ENCODE data around the gene MND1. TPM values are rescaled to one million over a fixed set of nuclear protein-coding genes. Genes with fewer than 3 reads are reported as not detected.

MND1 gene
- total and polyA plus RNA-seq, 2 donors (not counting 3 experiments of a cell fraction or from before 2014, with no cell fraction given) = 0.66 to 7.7 TPM

GRCh38 chr4:153296040-153296823 lies 48.3 kb upstream of the MND1 start:
- Histone ChIP-seq H3K9me3 (replicated peaks; ENCODE audit: control insufficient read depth, insufficient read depth, low read length) (no peaks in the 10 kb centered on the region), H3K36me3 (ENCODE audit: control insufficient read depth in 2 of 2, extremely low read depth in 1 of 2, insufficient read depth in 2 of 2, low read length in 2 of 2) (peaks cover 0 to 3% of the 10 kb centered on the region in 2 experiments), H3K4me2 (ENCODE audit: insufficient read depth, low read length) (no peak overlapping the region), H3K4me1 (ENCODE audit: control insufficient read depth, extremely low read depth, insufficient read depth, low read length) (no peaks in the 10 kb centered on the region), H4K20me1 (replicated peaks; ENCODE audit: control insufficient read depth, extremely low read depth, insufficient read depth, low read length) (no peaks in the 10 kb centered on the region), H3K4me3 (replicated peaks in 1 of 3; ENCODE audit: insufficient read depth in 1 of 3, low read depth in 1 of 3, low read length in 3 of 3) (no peak overlapping the region), H3K9me1 (replicated peaks; ENCODE audit: control insufficient read depth, extremely low read depth, insufficient read depth, low read length) (no peaks in the 10 kb centered on the region), H3K9ac (replicated peaks; ENCODE audit: extremely low read depth, insufficient read depth, low read length) (no peak overlapping the region), H3K27me3 (ENCODE audit: control insufficient read depth in 2 of 2, insufficient read depth in 2 of 2, low read length in 2 of 2) (no peaks in the 10 kb centered on the region), H2AFZ (ENCODE audit: low read depth, low read length) (no peak overlapping the region), H3K79me2 (ENCODE audit: control insufficient read depth, insufficient read depth, low read length) (no peaks in the 10 kb centered on the region), H3K27ac (ENCODE audit: insufficient read depth, low read depth, low read length) (no peak overlapping the region)
- no peak for DNase-seq (ENCODE audit: low read depth, low spot score)
- dilution Hi-C loops (cut with MboI; ENCODE audit: extremely low pct_ligation_motif_present, low sequenced_read_pairs) = no loop called here
- TF ChIP-seq MYC (IDR thresholded peaks at IDR 0.05; ENCODE audit: low read depth, low read length) (no peak), JUN (IDR thresholded peaks at IDR 0.05; ENCODE audit: borderline replicate concordance, insufficient read depth, insufficient read length, low read depth) (no peak), POLR2A (IDR thresholded peaks at IDR 0.05; ENCODE audit: low read depth, low read length) (no peak), POLR2AphosphoS5 (IDR thresholded peaks at IDR 0.05; ENCODE audit: insufficient read depth, low read depth, low read length) (no peak), FOS (IDR thresholded peaks at IDR 0.05; ENCODE audit: borderline replicate concordance, insufficient read depth, low read length) (no peak), MAX (IDR thresholded peaks at IDR 0.05; ENCODE audit: insufficient read depth, insufficient read length) (no peak), CTCF (IDR thresholded peaks at IDR 0.05; ENCODE audit: extremely low read depth in 1 of 2, insufficient read depth in 1 of 2, low read depth in 1 of 2, low read length in 2 of 2) (no peak), GATA2 (IDR thresholded peaks at IDR 0.05; ENCODE audit: insufficient read depth, insufficient read length, low read depth, low read length) (no peak), EZH2 (IDR thresholded peaks at IDR 0.05; ENCODE audit: borderline replicate concordance, low read depth, low read length, severe bottlenecking) (no peak)
- intact Hi-C loops (cut with micrococcal nuclease) = no loop called here
- ChIA-PET CTCF (no interaction called here), POLR2A (no interaction called here)
- FAIRE-seq = no peak
- no TSS peak for BruUV-seq (replicated peaks)

All from endothelial cell of umbilical vein (primary cell).